Measurements from ENCODE around the gene HS3ST3A1. TPM values are rescaled to one million over a fixed set of nuclear protein-coding genes. Genes with fewer than 3 reads are reported as not detected.

The HS3ST3A1 gene
- total RNA-seq, 1 donor from 2014 or later, result 7.5 TPM

DNA sequence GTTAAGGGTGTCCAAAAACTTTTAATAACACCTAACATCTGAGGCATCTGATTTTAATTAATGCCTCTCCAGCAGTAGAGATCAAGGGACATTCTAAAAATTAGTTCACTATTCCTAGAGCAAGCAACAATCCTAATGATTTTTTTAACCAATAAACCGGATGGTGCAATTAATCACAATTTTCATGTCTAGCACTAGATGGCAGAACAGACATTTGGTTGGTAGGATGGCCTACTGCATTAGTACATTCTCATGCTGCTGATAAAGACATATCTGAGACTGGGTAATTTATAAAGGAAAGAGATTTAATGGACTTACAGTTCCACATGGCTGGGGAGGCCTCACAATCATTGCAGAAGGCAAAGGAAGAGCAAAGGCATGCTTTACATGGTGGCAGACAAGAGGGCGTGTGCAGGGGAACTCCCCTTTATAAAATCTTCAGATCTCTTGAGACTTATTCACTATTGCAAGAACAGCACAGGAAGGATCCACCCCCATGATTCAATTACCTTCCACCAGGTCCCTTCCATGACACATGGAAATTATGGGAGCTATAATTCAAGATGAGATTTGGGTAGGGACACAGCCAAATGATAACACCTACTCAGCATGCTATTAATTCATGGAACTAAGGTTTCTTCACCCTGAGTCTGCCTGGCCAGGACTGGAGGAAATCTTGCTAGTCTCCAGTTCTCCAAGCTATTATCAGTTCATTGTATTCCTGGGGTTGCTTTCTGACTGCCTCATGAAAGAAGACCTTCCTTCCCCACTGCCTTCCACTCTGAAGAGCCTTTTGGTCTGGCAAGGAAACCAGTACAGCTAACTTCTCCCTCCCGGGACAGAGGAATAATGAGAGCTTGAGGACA, 24.8 kb downstream of the HS3ST3A1 start:
- Mint-ChIP-seq H3K27ac (ENCODE audit: unreplicated experiment) (no peak overlapping the region), H3K4me1 (ENCODE audit: unreplicated experiment) (peaks cover 11% of the 10 kb centered on the region), H3K9me3 (ENCODE audit: unreplicated experiment) (no peaks in the 10 kb centered on the region), H3K27me3 (ENCODE audit: unreplicated experiment) (no peaks in the 10 kb centered on the region), H3K36me3 (ENCODE audit: unreplicated experiment) (no peaks in the 10 kb centered on the region), H3K4me3 (ENCODE audit: unreplicated experiment) (no peak overlapping the region)
- TF ChIP-seq, protein P1, sequence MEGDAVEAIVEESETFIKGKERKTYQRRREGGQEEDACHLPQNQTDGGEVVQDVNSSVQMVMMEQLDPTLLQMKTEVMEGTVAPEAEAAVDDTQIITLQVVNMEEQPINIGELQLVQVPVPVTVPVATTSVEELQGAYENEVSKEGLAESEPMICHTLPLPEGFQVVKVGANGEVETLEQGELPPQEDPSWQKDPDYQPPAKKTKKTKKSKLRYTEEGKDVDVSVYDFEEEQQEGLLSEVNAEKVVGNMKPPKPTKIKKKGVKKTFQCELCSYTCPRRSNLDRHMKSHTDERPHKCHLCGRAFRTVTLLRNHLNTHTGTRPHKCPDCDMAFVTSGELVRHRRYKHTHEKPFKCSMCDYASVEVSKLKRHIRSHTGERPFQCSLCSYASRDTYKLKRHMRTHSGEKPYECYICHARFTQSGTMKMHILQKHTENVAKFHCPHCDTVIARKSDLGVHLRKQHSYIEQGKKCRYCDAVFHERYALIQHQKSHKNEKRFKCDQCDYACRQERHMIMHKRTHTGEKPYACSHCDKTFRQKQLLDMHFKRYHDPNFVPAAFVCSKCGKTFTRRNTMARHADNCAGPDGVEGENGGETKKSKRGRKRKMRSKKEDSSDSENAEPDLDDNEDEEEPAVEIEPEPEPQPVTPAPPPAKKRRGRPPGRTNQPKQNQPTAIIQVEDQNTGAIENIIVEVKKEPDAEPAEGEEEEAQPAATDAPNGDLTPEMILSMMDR (IDR thresholded peaks at IDR 0.05), result no peak
- DNase-seq (ENCODE audit: extremely low spot score, unreplicated experiment), result no peak

DNA sequence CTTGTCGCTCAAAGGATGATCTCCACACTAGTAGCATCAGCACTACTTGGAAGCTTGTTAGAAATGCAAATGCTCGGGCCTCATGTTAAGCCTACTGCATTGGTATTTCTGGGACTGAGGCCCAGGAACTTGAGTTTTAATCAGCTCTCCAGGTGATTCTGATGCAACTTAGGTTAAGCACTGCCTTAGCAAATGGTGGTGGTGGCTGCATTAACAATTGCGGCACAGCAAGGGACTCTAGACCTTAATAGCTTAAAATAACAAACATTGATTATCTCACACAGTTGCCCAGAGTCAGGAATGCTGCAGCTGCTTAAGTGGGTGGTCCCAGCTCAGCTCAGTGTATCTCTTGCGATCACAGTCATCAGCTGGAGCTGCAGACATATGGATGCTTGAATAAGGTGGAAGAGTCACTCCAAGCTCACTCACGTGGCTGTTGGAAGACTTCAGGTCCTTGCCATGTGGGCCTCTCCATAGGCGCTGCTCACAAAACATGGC, 25.8 kb downstream of the HS3ST3A1 start:
- DNase-seq (ENCODE audit: extremely low spot score, unreplicated experiment), result no peak
- no peaks in the 10 kb centered on the region for H3K36me3 Mint-ChIP-seq (ENCODE audit: unreplicated experiment)
- peaks cover 8% of the 10 kb centered on the region for H3K4me1 Mint-ChIP-seq (ENCODE audit: unreplicated experiment)

DNA sequence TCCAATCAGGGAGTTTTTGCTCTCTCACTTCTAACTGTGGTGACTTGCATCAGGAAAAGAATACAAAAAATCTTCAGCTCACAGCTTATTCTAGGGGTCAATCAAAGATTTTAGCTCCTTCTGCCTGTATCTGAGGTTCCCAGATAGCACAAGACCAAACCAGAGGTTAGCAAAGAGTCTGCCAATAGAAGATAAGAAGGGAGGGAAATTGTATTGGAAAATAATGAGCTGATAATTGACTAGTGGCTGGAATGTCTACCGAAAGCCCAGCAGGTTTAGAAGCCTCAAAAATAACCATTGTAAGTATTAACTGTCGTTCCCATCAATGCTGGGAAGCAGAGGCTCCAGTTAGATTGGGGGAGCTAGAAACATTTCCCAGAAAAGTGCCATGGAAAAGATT, 26.3 kb downstream of the HS3ST3A1 start:
- no peak overlapping the region for H3K27ac Mint-ChIP-seq (ENCODE audit: unreplicated experiment)
- no peak for DNase-seq (ENCODE audit: extremely low spot score, unreplicated experiment)
- H3K36me3 Mint-ChIP-seq (ENCODE audit: unreplicated experiment), result no peaks in the 10 kb centered on the region
- H3K4me3 Mint-ChIP-seq (ENCODE audit: unreplicated experiment), result no peak overlapping the region
- H3K27me3 Mint-ChIP-seq (ENCODE audit: unreplicated experiment), result no peaks in the 10 kb centered on the region
- H3K9me3 Mint-ChIP-seq (ENCODE audit: unreplicated experiment), result no peaks in the 10 kb centered on the region
- peaks cover 8% of the 10 kb centered on the region for H3K4me1 Mint-ChIP-seq (ENCODE audit: unreplicated experiment)
- TF ChIP-seq, protein P1 (IDR thresholded peaks at IDR 0.05), result no peak

More for the DNA sequence above, 25.8 kb downstream of the HS3ST3A1 start:
- Mint-ChIP-seq H3K9me3 (ENCODE audit: unreplicated experiment) (no peaks in the 10 kb centered on the region), H3K4me3 (ENCODE audit: unreplicated experiment) (no peak overlapping the region), H3K27ac (ENCODE audit: unreplicated experiment) (no peak overlapping the region), H3K27me3 (ENCODE audit: unreplicated experiment) (no peaks in the 10 kb centered on the region)
- TF ChIP-seq, protein P1 (IDR thresholded peaks at IDR 0.05), result no peak

DNA sequence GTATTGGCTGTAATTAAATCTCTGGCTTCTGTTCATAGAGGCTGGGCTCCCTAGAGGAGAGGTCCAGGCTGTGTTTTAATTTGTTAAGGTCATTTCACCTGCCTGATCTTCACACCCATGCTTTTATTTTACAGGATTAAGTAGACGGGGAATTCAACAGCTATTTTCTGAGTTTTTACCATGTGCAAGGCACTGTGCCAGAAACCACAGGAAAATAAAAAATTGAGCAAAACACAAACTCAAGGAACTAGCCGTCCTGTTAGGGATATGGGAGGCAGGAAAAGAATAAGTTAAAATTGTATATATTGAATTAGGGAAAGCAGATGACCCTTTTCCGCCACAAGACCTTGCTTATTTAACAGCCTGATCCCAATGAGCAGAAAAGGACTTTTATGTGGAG, 29.1 kb downstream of the HS3ST3A1 start:
- no peaks in the 10 kb centered on the region for H3K27me3 Mint-ChIP-seq (ENCODE audit: unreplicated experiment)
- H3K27ac Mint-ChIP-seq (ENCODE audit: unreplicated experiment), result no peak overlapping the region
- no peaks in the 10 kb centered on the region for H3K9me3 Mint-ChIP-seq (ENCODE audit: unreplicated experiment)
- peaks cover 26% of the 10 kb centered on the region for H3K4me1 Mint-ChIP-seq (ENCODE audit: unreplicated experiment)
- no peak overlapping the region for H3K4me3 Mint-ChIP-seq (ENCODE audit: unreplicated experiment)
- H3K36me3 Mint-ChIP-seq (ENCODE audit: unreplicated experiment), result peaks cover 2% of the 10 kb centered on the region
- TF ChIP-seq, protein P1 (IDR thresholded peaks at IDR 0.05), result no peak
- DNase-seq (ENCODE audit: extremely low spot score, unreplicated experiment), result no peak

DNA sequence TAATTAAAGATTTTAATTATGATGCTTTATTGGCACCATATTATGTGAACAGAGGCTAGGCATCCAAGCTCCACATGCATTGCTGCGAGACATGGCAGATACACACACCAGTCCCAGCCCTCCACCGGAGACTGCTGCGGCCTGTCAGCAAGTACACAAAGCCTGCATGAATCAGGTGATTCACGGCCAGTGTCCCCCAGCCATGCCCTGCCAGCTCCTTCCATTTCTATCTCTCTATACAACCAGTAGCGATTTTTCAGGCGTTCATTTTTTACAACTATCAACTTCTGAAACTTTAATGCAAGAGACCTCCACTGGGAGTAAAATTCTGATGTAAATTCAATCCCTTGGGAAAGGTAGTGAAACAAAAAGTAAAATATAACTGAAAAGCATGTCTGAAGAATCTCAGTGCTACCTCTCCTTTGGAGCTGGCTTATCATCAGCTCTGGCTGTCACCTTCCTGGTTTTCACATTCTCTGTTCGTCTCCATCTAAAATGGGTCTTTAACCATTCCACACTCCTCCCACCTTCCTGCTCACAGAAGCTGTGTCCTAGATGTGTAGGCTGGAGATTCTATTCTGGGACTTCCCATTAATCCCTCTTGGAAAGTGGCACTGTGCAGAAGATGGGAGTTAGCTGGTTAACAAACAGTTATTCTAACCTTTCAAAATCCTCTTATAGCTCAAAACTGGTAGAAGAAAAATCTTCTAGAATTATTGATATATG, 32.2 kb downstream of the HS3ST3A1 start:
- DNase-seq (ENCODE audit: extremely low spot score, unreplicated experiment), result no peak
- Mint-ChIP-seq H3K27ac (ENCODE audit: unreplicated experiment) (no peak overlapping the region), H3K36me3 (ENCODE audit: unreplicated experiment) (peaks cover 11% of the 10 kb centered on the region)

More for the DNA sequence above, 32.2 kb downstream of the HS3ST3A1 start:
- Mint-ChIP-seq H3K4me1 (ENCODE audit: unreplicated experiment) (peaks cover 23% of the 10 kb centered on the region), H3K9me3 (ENCODE audit: unreplicated experiment) (no peaks in the 10 kb centered on the region), H3K4me3 (ENCODE audit: unreplicated experiment) (no peak overlapping the region), H3K27me3 (ENCODE audit: unreplicated experiment) (no peaks in the 10 kb centered on the region)
- TF ChIP-seq, protein P1 (IDR thresholded peaks at IDR 0.05), result no peak

All from osteocyte (in vitro differentiated cells).